Endodermal cell (in vitro differentiated cells): Measurements from ENCODE around the gene ZBED4. TPM values are rescaled to one million over a fixed set of nuclear protein-coding genes. Genes with fewer than 3 reads are reported as not detected.

ENCODE experiments used
- DNase-seq: peaks from one replicate; pipeline ENCODE4 v3.0.0-alpha.2; 2017
- H3K27ac ChIP-seq: 2 replicates; pipeline ENCODE4 v1.5.1; 2013; ENCODE audit warnings: mild to moderate bottlenecking, low read depth, low read length, moderate library complexity
- H3K27me3 ChIP-seq: 2 replicates; pipeline ENCODE4 v1.6.1; 2013; ENCODE audit warnings: mild to moderate bottlenecking, low read length, moderate library complexity; ENCODE audit not compliant: insufficient read depth, control insufficient read depth, poor library complexity, severe bottlenecking
- H3K36me3 ChIP-seq: 2 replicates; pipeline ENCODE4 v1.7.0; 2013; ENCODE audit warnings: mild to moderate bottlenecking, low read length, moderate library complexity; ENCODE audit not compliant: control insufficient read depth, insufficient read depth
- H3K4me1 ChIP-seq: one replicate; pipeline ENCODE4 v1.7.0; 2013; ENCODE audit warnings: low read length; ENCODE audit not compliant: control insufficient read depth, insufficient read depth
- H3K4me3 ChIP-seq: 2 replicates; pipeline ENCODE4 v1.5.1; 2013; ENCODE audit warnings: mild to moderate bottlenecking, low read length, moderate library complexity
- H3K9ac ChIP-seq: 2 replicates; pipeline ENCODE4 v1.6.1; 2013; ENCODE audit warnings: mild to moderate bottlenecking, low read length, moderate library complexity; ENCODE audit not compliant: poor library complexity, severe bottlenecking; ENCODE audit errors: extremely low read depth
- H3K9me3 ChIP-seq: 2 replicates; pipeline ENCODE4 v1.6.1; 2013; ENCODE audit warnings: mild to moderate bottlenecking, low read length, moderate library complexity; ENCODE audit not compliant: control insufficient read depth
- H3K27ac Mint-ChIP-seq: 2 replicates; pipeline ENCODE4 v1.8.0; 2020; ENCODE audit warnings: mixed read lengths
- H3K27me3 Mint-ChIP-seq: 2 replicates; pipeline ENCODE4 v1.8.0; 2021; ENCODE audit warnings: mild to moderate bottlenecking, mixed read lengths; ENCODE audit not compliant: insufficient read depth
- H3K36me3 Mint-ChIP-seq: 2 replicates; pipeline ENCODE4 v1.8.0; 2020; ENCODE audit warnings: low read depth, mixed read lengths
- H3K4me1 Mint-ChIP-seq: 2 replicates; pipeline ENCODE4 v1.8.0; 2020; ENCODE audit warnings: mixed read lengths
- H3K4me3 Mint-ChIP-seq: 2 replicates; pipeline ENCODE4 v1.8.0; 2020; ENCODE audit warnings: mild to moderate bottlenecking, moderate library complexity, mixed read lengths
- H3K9me3 Mint-ChIP-seq: 2 replicates; pipeline ENCODE4 v1.8.0; 2020; ENCODE audit warnings: mild to moderate bottlenecking, mixed read lengths
- CTCF ChIP-seq: fragments of 200-600 bp; sonication (generic); conservative IDR thresholded peaks from 2 replicates; pipeline ENCODE4 v1.5.0; 2021; ENCODE audit warnings: antibody characterized with exemption, mild to moderate bottlenecking
- WGBS, 2 experiments: methylation state at CpG; one replicate each; pipeline versions ENCODE4 v1.1.5 to v1.1.7; 2013; ENCODE audit warnings: missing lambda C conversion rate in 2 of 2, mixed read lengths in 1 of 2; ENCODE audit not compliant: insufficient coverage in 1 of 2, insufficient read length in 1 of 2; 5-methylcytosine and 5-hydroxymethylcytosine counted together
- total RNA-seq, 2 donors: library from RNA; stranded (reverse); fragmentation: NEBNext Ultra II Directional in 1 of 2; extraction: Animal tissue kit (Norgen Biotek cat#: 25700) in 1 of 2; gene quantifications; 2 replicates in 1 of 2; 3 replicates in 1 of 2; pipeline ENCODE4 v1.2.1, GENCODE V29; 2021

ZBED4 gene
- total RNA-seq, 2 donors from 2014 or later, result 22.0 to 26.6 TPM

- no peak for TF ChIP-seq CTCF
These were observed 68.8 kb downstream of the ZBED4 start for GRCh38 chr22:49922484-49922883.

GRCh38 chr22:49922926-49923325 is 69.3 kb downstream of the ZBED4 start:
- Mint-ChIP-seq H3K4me1 (peaks cover 5% of the 10 kb centered on the region), H3K36me3 (peaks cover 41% of the 10 kb centered on the region), H3K27ac (no peak overlapping the region), H3K27me3 (no peaks in the 10 kb centered on the region), H3K9me3 (no peaks in the 10 kb centered on the region), H3K4me3 (no peak overlapping the region)
- no peak for TF ChIP-seq CTCF
- Histone ChIP-seq H3K9me3 (no peaks in the 10 kb centered on the region), H3K27me3 (no peaks in the 10 kb centered on the region), H3K27ac (no peak overlapping the region), H3K4me3 (no peak overlapping the region), H3K36me3 (peaks cover 34% of the 10 kb centered on the region), H3K9ac (no peak overlapping the region), H3K4me1 (no peaks in the 10 kb centered on the region)
- 90 to 91% methylated on average over 4 to 24 of the region's 25 CpGs for WGBS, 2 experiments
- no peak for DNase-seq

More at GRCh38 chr22:49922484-49922883, 68.8 kb downstream of the ZBED4 start:
- Histone ChIP-seq H3K9me3 (no peaks in the 10 kb centered on the region), H3K27me3 (no peaks in the 10 kb centered on the region), H3K36me3 (peaks cover 34% of the 10 kb centered on the region), H3K27ac (no peak overlapping the region), H3K4me1 (no peaks in the 10 kb centered on the region), H3K4me3 (no peak overlapping the region), H3K9ac (no peak overlapping the region)
- Mint-ChIP-seq H3K36me3 (peaks cover 40% of the 10 kb centered on the region), H3K27me3 (no peaks in the 10 kb centered on the region), H3K4me1 (peaks cover 5% of the 10 kb centered on the region), H3K27ac (no peak overlapping the region), H3K9me3 (no peaks in the 10 kb centered on the region), H3K4me3 (no peak overlapping the region)
- 93 to 96% methylated on average over 4 to 10 of the region's 22 CpGs for WGBS, 2 experiments
- DNase-seq, result no peak

- H3K36me3 ChIP-seq, result peaks cover 34% of the 10 kb centered on the region
- H3K9ac ChIP-seq, result no peak overlapping the region
- no peaks in the 10 kb centered on the region for H3K4me1 ChIP-seq
- 80% methylated on average over 16 of the region's 16 CpGs for WGBS, 2 experiments
- H3K9me3 ChIP-seq, result no peaks in the 10 kb centered on the region
- Mint-ChIP-seq H3K4me3 (no peak overlapping the region), H3K9me3 (no peaks in the 10 kb centered on the region), H3K4me1 (peaks cover 5% of the 10 kb centered on the region), H3K27ac (no peak overlapping the region), H3K36me3 (peaks cover 41% of the 10 kb centered on the region), H3K27me3 (peaks cover under 1% of the 10 kb centered on the region)
- TF ChIP-seq CTCF, result peak; percentile 37
- no peaks in the 10 kb centered on the region for H3K27me3 ChIP-seq
- no peak for DNase-seq
- no peak overlapping the region for H3K4me3 ChIP-seq
- H3K27ac ChIP-seq, result no peak overlapping the region
These were observed 69.8 kb downstream of the ZBED4 start for GRCh38 chr22:49923445-49923844.
